Activated CD8-positive, alpha-beta memory T cell treated with anti-CD3 and anti-CD28 coated beads, Interleukin-2, amount 50 U/mL, for 48 hours (primary cell): ENCODE data around the gene SERPINC1.
"Not testable (repeated sequence)": the region's sequence is repeated elsewhere in the genome, so short reads cannot be mapped to it uniquely, and the experiment has no call there.

Experiments
- DNase-seq: peaks from one replicate; pipeline ENCODE4 v3.0.0-alpha.2; 2020

SERPINC1 gene

DNA sequence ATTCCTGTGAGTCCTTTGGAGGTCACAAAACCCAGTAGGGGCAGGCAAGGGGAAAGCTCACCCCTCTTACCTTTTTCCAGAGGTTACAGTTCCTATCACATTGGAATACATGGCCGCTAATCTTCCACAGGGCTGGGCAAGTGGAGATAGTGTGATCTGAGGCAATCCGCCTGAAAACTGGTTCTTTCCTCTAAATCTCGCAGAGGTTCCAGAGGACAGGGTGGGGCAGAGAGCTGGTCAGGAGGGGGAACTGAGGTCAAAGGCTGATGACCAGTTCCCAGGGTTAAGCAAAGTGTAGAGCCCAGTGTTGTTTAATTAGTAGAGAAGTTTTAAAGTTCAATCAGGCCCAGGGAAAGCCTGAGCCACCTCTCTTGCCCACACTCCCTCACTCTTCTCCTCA, at the start of gene SERPINC1:
Gene SERPINC1, minus strand, starts transcription at position 179 of the 400 bp plus-strand sequence. Its CDS starts 68 bp downstream, at position 111.
- no peak for DNase-seq

DNA sequence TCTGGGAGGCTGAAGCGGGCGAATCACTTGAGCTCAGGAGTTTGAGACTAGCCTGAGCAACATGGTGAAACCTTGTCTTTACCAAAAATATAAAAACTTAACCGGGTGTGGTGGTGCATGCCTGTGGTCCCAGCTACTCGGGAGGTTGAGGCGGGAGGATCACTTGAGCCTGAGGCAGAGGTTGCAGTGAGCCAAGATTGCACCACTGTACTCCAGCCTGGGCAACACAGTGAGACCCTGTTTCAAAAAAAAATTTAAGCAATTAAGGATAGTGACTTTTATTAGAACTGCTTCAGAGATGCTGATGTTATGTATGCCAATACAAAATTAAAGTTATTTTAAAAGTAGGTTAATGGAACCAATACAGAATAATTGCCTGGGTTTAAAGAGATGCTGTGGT, 48.8 kb upstream of the SERPINC1 start:
- DNase-seq, result not testable (repeated sequence)

DNA sequence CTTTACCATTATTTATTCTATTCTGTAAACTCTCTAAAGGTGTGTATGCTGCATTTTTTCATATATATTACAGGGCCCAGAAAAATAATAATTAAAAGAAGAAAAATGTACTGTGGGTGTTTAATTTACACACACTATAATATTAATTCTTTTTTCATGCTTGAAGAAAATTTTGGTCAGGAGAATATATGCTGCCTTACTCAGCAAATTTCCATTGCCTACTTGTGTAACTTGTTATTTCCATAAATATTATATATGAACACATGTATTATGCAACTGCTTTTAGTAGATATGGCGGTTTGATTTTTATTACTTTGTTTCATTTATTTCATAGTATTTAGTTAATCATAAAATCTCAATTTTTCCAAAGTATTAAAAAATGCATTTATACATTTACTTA, 46.4 kb upstream of the SERPINC1 start:
- no peak for DNase-seq

DNA sequence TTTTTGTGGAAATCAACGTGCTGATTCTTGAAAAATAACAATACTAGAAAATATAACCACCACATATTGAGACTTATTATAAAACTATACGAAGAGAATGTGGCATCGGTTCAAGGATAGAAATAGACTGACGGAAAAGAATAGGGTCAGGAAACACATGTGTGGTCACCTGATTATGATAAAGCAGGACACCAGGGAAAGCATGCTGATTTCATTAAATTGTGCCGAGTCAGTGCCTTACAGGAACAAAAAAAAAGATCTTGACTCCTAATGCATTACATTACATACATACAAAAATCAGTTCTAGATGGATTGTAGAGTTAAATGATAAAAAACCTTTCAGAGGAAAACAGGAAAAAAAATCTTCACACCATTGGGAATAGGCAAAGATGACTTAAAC, 43.5 kb upstream of the SERPINC1 start:
- no peak for DNase-seq

DNA sequence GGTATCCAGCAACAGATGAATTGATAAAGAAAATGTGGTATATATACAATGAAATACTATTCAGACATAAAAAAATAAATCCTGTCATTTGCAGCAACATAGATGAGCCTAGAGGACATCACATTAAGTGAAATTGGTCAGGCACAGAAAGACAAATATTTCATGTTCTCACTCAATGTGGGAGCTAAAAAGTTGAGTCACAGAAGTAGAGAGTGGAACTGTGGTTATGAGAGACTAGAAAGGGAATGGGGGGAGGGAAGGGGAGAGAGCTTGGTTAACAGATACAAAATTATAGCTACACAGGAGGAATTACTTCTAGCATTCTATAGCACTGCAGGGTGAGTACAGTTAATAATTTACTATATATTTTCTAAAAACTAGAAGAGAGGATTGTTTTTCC, 37.1 kb upstream of the SERPINC1 start:
- no peak for DNase-seq

DNA sequence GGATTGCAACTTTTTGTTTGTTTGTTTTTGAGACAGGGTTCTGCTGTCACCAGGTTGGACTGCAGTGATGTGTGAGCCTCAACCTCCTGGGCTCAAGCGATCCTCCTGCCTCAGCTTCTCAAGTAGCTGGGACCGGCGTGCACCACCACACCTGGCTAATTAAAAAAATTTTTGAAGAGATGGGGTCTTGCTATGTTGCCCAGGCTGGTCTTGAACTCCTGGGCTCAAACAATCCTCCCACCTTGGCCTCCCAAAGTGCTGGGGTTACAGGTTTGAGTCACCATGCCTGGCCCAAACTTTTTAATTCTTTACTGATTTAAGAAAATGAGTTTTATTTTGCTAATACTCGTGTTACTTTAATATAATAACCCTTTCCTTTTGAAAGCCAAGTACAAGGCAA, 31.5 kb upstream of the SERPINC1 start:
- no peak for DNase-seq

DNA sequence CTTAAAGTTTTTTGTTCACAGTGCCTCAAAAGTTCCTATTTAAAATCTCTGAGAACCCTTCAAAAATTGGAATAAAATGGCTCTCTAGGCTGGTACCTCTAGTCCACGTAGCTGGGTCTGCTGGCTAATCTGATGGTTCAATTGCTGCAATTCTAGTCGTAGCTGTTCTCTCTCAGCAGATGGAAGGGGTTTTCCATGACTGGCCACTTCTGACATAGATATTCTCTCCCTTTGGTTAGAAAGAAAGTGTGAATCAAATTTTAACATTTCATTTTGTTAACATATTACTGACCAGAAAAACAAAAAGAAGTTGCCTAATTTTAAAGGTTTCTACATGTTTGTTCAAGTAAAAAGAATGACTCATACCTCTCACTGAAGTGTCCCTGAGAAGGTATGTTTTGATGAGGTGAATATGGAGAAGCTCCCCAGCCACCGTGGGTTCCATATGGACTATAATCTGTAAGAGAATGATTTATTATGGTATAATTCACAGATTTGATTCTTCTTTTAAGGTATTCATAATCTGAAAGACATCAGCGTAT, 29.3 kb upstream of the SERPINC1 start:
- no peak for DNase-seq

DNA sequence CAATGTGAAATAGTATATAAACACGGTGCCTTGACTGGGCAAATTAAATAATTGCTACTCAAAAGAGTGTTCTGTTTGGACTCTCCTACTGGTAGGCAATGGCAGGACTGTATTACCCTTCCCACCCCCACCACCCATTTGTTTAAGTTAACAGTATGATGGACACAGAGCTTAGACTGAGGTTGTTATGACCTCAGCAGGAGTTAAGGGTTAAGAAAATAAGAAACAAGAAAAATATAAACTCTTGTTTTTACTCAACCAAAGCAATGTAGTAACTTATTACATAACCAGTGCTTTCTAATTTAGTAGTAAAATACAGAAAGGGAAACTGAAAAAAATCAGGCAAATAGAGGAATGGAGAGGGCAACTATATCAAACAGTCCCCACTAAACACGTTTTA, 19.9 kb upstream of the SERPINC1 start:
- DNase-seq, result no peak

DNA sequence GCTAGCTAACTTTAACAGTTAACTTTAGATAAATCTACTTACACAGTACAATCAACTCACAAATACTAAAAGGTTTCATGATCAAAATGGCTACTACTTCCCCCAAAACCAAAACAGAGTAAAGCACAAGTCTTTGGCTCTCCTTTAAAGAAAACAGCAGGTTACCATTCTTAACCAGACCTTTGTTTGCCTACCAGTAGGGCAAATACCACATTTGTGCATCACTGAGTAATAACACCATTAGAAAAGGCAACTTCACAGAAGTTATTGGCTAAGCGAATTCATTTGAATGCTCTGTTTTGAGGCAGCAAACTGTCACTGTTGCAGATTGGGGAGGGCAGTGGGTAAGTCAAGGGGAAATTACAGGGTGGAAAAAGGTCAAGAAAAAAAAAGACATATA, 17.3 kb upstream of the SERPINC1 start:
- DNase-seq, result no peak

DNA sequence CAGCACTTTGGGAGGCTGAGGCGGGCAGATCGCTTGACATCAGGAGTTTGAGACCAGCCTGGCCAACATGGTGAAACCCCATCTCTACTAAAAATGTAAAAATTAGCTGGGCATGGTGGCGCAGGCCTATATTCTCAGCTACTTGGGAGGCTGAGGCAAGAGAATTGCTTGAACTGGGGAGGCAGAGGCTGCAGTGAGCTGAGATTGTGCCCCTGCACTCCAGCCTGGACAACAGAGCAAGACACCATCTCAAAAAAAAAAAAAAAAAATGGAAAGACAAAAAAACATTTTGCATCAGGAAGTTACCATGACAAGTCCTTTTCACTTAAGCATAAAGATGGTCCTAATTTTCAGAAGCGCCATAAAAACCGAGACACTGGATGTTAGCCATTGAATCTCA, 13.4 kb upstream of the SERPINC1 start:
- not testable (repeated sequence) for DNase-seq

DNA sequence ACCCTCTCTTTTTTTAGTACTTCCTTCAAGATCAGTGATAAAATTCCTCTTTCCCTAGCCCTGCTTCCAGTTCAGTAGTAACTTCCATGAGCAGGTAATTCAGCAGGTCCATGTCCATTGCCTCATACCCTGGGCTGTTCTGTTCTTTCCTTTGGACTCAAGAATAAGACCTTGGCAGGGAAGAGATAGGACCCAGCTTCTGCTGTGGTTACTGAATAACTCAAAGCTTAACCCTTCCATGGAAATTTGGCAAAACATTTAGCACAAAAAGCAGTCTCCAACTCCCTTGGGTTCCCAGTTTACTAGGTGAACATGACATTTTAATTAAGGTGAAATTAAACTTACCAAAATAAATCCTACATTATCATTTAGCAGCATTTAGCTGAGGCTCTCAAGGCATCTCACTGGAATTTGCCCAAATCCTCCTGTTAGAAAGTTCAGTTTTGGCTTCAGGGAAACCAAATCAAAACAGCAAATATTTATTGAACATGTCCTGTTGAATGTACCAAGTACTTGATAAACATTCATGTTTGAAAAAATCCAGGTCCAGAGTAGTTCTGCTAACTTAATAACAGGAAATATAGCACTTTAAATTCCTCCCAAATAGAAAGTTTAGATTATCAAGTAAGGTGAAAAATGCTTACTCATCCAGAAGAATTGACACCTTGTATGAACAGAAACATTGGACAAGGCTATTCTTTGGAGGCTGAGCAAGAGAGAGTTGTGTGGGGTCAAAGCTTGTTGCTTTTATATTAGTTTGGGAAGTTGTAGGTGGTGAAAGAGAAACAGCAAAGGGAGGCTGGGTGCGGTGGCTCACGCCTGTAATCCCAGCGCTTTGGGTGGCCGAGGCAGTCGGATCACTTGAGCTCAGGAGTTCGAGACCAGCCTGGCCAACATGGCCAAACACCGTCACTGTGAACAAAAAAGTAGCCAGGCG, 8.4 kb upstream of the SERPINC1 start:
- DNase-seq, result no peak

DNA sequence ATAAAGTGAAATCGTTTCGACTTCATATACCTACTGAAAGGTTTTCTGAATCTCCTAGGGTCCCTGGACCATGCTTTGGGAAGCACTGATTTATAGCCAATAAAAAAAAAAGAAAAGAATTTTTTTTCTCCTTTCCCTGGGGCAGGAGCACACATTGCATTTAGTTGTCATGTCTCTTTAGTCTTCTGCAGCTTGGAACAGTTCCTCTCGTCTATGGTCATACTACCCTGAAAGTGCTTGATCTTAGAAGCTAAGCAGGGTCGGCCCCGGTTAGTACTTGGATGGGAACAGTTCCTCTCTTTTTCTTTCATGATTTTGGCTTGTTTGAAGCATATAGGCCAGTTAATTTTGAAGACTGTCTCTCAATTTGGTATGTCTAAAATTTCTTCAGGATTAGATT, 3.7 kb upstream of the SERPINC1 start:
- no peak for DNase-seq

DNA sequence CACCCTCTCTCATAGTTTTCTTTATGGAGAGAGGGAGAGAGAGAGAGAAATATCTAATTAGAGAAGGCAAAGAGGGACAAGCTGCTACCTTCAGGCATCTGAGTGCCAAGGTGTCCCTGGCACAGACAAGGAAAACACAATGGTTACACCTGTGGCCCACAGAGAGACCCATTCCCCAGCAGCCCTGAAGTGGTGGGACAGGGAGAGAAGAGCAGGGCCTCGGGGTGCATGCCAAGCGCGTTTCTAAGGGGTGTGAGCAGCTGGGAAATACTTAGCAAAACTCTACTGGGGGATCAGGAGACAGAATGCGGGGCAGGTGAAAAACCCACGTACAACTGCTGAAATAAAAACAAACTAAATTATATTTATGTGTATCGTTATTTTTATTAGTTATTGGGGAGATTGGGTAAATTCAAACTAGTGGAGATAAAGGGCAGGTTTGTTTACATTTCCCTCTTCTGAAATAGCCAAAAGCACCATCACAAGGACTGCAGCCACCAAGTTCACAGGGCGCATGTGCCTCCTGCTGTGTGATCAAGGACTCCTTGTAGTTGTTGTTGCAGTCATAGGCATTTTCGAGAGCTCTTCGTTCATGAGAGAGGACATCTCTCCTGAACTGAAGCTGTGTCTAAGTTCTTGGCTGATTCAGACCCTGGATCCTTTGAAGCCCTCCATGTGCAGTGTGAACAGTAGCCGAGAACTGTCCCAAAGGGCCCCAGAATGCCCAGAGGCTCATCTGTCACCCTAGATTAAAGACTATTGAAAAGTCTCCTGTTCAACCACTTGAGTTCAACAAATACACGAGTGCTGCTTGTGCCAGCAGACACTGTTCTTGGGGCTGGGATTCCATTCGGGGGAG, 737 bp upstream of the SERPINC1 start:
- DNase-seq, result no peak

DNA sequence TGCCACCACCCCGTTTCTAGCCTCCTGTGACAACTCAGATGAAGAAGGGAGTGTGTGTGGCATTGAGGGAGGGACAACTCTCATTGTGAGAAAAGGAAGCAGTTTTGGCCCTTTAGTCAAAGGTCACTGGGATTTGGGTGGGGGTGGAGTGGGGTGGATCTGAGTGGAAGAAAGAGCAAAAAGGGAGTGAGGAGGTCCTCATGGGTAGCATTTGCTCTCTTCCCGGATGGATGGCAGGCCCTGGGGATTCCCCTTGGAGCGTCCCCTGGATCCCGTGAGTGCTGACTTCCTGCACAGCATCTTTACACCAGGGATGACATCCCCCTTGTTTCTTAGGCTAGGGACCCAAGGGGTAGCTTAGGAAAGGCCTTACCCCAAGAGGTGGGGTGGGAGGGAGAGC, 460 bp downstream of the SERPINC1 start:
- DNase-seq, result no peak

DNA sequence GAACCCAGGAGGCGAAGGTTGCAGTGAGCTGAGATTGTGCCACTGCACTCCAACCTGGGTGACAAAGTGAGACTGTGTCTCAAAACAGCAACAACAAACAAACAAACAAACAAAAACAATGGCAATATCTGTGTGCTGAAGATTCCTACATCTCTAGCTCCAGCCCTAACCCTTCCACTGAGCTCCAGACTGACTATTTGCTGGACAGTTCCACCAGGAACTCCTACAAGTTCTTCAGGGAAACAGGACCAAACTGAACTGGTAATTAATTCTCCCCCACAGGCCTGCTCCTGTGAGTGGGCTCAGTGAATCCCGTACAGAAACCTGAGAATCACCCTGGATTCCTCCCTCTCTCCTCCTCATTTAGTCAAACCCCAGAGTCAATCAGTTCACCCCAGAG, 1.5 kb downstream of the SERPINC1 start:
- no peak for DNase-seq

DNA sequence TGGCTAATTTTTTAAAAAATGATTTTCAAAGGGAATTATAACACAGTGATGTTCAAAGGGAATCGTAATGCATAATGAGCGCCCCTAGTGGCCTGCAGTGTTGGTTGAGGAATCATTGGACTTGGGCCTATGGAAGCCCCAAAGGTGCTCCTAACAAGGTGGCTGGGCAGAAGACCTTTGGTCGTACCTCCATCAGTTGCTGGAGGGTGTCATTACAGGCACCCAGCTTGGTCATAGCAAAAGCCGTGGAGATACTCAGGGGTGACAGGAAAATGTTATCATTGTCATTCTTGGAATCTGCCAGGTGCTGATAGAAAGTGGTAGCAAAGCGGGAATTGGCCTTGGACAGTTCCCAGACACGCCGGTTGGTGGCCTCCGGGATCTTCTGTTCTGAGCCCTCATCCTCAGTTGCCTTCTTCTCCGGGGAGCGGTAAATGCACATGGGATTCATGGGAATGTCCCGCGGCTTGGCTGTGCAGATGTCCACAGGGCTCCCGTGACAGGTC, 2.7 kb downstream of the SERPINC1 start:
- peak; percentile 58 for DNase-seq

DNA sequence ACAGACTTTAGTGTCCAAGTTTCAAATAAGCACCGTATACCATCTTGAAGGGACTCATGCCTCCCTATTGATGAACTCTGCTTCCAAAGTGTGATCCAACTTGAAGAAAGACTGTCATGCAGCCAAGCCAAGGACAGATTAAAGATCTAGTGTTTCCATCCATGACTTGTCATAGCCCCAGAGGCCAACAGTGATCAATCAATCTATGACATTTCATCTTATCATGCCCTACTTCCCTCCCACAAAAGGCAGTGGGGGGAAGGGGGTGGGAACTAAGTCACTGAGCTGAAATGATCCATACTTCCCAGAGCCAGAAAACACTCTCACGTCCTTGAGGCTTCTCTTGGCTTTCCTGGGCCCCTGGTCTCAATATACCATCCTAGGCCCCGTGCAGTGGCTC, 4.0 kb downstream of the SERPINC1 start:
- DNase-seq, result no peak

DNA sequence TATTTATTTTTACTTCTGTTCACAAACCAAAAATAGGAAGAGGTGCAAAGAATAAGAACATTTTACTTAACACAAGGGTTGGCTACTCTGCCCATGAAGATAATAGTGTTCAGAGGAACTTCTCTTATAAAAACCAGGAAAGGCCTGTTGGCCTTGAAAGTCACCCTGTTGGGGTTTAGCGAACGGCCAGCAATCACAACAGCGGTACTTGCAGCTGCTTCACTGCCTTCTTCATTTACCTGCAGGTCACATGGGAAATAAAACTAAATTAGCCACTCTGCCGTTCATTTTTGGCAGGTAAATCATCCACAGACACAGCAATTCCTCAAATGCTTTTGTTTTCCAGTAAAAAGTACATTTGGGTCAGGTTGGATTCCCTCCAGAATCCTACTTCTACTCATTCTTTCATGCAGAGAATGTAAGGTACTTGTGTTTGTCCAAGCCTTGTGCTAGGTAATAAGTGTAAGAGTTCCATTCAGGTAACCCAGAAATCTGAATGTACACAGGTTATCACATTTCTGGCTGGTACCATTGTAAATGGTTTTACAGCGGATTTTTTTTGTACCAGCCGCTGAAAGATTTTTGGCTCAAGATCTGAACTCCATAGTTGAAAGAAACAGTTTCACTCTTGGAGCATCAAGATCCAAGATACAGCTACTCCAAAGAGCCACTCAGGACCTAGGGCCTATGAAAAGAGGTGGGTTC, 13.1 kb downstream of the SERPINC1 start:
- no peak for DNase-seq

DNA sequence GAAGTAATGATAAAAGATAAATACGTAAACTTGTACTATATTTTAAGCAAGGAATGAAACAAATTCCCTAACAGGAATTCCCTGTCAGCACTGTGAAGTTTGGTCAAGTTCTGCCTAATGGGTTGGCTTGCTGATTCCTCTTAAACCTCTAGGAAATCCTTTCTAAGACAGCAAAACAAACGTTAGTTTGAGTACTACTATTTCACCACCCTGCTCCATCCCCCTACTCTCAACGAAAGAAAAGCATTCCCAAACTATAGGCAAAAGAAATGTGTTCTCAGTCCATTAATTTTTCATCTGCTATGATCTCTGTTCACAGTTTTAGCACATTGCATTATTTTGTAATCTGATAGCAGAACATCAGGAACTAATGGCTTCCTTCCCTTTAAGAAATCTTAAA, 16.1 kb downstream of the SERPINC1 start:
- DNase-seq, result no peak

DNA sequence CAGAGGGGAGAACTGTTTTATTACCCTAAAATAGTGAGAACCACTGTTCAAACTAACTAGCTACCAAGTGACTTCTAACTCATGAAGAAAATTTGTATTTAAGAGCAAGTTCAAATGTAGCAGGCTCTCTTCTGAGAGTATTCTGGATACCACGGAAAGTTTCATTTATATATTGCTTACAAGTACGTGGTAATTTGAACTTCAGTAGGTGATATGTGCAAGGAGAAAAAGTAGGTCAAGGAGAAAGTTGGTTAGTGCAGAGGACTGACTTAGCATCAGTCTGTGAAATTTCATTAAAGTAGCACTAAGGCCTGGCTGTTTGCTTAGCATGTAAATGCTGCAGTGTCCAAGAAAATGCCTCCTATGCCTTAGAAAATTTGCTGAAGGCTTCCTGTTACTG, 16.7 kb downstream of the SERPINC1 start:
- DNase-seq, result no peak

DNA sequence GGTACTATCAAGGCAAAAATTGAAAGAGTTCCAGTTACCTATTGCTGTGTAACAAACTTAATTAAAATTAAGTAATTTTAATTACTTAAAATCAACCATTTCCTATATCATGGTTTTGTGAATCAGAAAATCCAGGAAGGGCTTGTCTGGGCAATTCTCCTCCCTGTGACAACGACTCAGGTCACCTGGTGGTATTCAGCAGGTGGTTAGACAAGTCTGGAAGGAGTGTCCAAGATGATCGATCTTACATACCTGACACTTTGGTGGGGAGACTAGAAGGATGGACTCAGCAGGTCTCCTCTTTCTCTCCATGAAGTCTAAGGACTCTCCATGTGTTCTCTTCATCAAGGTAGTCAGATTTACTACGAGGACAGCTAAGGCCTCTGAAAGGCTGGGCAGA, 22.9 kb downstream of the SERPINC1 start:
- DNase-seq, result no peak

DNA sequence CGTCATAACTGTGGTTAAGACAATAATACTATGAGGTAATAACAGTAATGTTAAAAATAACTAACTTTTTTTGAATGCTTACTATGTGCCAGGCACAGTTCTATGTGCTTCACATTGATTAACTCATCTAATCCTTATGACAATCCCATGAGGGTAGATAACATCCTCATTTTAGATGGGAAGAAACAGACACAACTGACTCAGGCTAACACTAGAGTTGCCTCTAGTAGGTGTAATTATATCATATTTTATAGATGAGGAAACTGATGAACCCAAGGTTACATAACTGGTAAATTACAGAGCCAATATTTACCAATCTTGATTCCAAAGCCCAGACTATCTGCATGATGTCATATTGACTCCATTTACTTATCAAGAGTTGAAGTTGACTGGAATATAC, 23.5 kb downstream of the SERPINC1 start:
- no peak for DNase-seq

DNA sequence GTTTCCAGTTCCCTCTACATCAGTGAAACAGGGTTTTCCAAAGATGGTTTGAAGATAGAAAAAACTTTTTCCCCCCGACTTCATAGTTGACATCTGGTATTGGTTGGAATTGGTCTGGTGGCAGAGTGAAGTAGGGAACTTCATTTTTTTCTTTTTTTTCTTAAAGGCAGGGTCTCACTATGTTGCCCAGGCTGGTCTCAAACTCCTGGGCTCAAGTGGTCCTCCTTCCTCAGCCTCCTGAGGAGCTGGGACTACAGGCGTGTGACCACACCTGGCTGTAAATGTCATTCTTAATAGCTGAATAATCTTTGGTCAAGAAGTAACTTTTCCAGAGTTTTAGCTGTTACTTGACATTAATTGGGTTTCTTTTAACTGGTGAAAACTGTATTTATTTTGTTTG, 27.2 kb downstream of the SERPINC1 start:
- DNase-seq, result no peak
